ENCODE measurements around the gene DUSP7.

Gene DUSP7

DNA sequence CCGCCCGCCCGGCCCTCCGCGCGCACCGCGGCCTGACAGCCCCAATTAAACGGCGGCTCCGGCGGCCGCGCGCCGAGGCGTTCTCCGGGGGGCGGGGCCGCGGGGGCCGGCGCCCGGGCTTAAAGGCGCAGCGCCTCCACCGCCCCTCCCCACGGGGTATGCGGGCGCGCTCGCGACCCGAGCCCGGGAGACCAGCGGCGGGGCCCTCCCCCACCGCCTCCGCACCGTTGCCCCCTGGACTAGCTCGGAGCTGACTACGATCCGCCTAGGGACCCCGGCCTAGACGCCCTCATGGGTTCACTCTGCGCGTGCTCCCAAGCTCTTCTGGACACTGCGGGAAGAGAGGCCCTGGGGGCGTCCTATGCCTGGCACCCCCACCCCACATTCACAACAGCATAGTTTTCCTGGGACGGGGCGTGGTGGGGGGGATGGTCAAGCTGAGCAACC, at the start of gene DUSP7:
Gene DUSP7, minus strand, starts transcription at position 51 of the 447 bp plus-strand sequence. CDS start 205 bp downstream, outside the sequence.
- TF ChIP-seq CTCF (IDR thresholded peaks at IDR 0.05; ENCODE audit: insufficient read depth, low read length, missing control alignments) = no peak
- ChIA-PET CTCF (interaction anchor here (0.8 to 9.5 kb wide), 17 partner anchors 9 to 88 kb away, joined by 3 to 160 read pairs (median 4); no protein-coding TSS in a partner anchor), POLR2A (interaction anchor here (0.5 to 2.5 kb wide), 13 partner anchors 9 to 182 kb away, joined by 3 to 31 read pairs (median 4); partner anchors contain the start of genes ABHD14A and TWF2)
- no peak for DNase-seq (ENCODE audit: low read depth, low spot score)
- peak within 1 kb of the TSS; percentile 92 for H3K4me3 ChIP-seq (ENCODE audit: low read depth, low read length)

DNA sequence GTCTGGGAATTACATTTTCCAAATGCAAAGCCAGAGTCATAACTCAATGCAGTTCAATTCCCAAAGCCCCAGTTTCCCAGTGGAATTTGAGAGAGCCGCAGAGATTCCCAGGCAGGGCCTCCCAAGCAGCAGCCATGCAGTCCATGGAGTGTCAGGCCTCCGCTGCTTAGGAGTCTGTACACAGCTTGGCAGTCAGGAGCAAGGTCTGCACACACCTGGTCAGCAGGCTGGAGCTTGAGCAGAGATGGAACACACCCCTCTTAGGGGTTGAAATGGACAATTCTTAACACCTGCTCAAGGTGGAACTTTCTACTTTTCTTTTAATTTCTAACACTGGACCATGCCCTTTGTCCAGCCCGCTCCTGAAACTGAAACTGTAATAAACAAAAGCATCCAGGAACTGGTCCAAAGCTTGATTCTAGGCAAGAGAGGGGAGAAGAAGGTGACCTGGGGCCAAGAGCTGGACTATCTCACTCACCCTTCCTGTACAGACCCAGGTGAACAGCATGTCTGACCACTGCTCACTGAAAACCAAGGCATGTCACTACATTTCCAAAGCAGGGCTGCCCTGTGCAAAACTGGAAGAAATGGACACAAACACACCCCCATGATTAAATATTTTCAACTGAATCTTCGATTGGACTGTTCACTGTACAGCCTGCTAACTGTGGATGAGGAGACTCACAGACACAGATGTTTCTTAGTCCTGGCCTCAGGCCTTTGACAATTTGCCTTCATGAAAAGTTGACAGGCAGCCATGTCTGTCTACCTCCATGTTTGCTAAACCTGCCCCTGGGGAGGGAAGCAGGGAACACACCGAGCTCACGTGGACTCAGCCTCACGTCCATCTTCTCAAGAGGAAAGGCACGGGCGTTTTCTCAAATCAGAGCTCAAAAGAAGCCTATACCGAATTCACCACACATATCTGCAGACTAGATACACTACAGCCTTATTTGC, 48.6 kb upstream of the DUSP7 start:
- no peak overlapping the region for H3K4me3 ChIP-seq (ENCODE audit: low read depth, low read length)
- CTCF ChIA-PET = interaction anchor here (1.1 to 1.9 kb wide), 5 partner anchors 17 to 103 kb away, joined by 3 to 7 read pairs (median 5); partner anchors contain the start of gene DUSP7
- DNase-seq (ENCODE audit: low read depth, low spot score) = no peak
- POLR2A ChIA-PET = interaction anchor here (0.5 kb wide), 1 partner anchor 1870 kb away, joined by 3 read pairs; no protein-coding TSS in a partner anchor
- TF ChIP-seq CTCF (IDR thresholded peaks at IDR 0.05; ENCODE audit: insufficient read depth, low read length, missing control alignments) = no peak

- CTCF ChIA-PET = no interaction called here
- TF ChIP-seq CTCF (IDR thresholded peaks at IDR 0.05; ENCODE audit: insufficient read depth, low read length, missing control alignments) = no peak
- POLR2A ChIA-PET = no interaction called here
- DNase-seq (ENCODE audit: low read depth, low spot score) = no peak
- H3K4me3 ChIP-seq (ENCODE audit: low read depth, low read length) = no peak overlapping the region
Measured at GRCh38 chr3:52102934-52103333, 46.6 kb upstream of the DUSP7 start.

DNA sequence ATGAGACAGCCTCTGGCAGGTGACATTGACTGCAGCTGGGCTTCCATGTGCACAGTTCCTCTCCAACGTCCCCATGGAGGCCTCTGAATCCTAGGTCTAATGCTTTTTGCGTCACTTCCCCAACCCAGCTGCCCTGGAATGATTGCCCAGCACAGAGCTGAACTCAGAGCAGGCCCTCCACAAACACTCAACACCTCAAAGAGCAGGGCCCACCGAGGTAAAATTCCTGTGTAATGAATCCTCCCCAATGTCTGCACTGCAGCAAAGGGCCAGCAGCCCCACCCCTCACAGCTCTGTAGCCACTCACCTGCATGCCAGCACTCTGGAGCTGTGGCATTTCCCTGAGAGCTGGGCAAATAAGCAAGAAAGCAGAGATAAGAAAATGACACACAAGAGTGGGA, 42.6 kb upstream of the DUSP7 start:
- no peak for TF ChIP-seq CTCF (IDR thresholded peaks at IDR 0.05; ENCODE audit: insufficient read depth, low read length, missing control alignments)
- H3K4me3 ChIP-seq (ENCODE audit: low read depth, low read length) = no peak overlapping the region
- DNase-seq (ENCODE audit: low read depth, low spot score) = no peak
- POLR2A ChIA-PET = no interaction called here
- CTCF ChIA-PET = interaction anchor here (1.2 to 3.0 kb wide), 4 partner anchors 24 to 95 kb away, joined by 3 to 13 read pairs (median 4); no protein-coding TSS in a partner anchor

DNA sequence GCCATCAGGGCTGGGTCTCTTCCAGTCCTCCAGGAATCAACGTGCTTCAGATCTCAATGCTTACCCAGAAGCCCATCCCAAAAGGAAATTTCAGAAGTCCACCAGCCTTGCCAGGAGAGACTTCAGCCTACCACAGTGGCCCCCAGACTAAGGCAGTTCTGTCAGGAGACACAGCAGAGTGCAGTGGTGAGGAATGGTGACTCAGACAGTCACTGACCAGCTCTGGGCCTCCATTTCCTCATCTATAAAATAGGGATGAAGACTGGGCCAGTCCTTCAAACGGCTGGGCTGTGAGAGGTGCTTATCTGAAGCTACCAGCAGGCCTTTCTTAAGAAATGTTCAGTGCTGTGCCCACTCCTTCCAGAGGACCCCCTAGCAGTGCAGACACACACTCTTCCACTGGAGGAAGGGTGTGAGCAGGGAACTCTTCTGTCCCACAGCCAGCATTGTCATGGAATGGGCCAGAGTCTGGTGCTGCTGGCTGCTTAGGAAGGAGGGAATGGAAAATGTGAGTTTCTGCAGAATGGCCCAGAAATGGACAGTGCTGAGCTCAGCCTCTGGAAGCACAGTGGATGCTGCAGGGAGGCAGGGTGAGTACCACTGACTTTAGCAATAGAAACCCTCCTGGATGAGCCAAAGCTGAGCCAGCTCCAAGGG, 41.6 kb upstream of the DUSP7 start:
- POLR2A ChIA-PET = no interaction called here

More for the DNA sequence above, 41.6 kb upstream of the DUSP7 start:
- CTCF ChIA-PET = interaction anchor here (0.7 to 2.0 kb wide), 8 partner anchors 11 to 97 kb away, joined by 3 to 8 read pairs (median 4); no protein-coding TSS in a partner anchor
- TF ChIP-seq CTCF (IDR thresholded peaks at IDR 0.05; ENCODE audit: insufficient read depth, low read length, missing control alignments) = no peak
- no peak overlapping the region for H3K4me3 ChIP-seq (ENCODE audit: low read depth, low read length)
- DNase-seq (ENCODE audit: low read depth, low spot score) = no peak
